ENCODE results near the gene FKBP9.

The FKBP9 gene

GRCh38 chr7:33038639-33039038, 81.4 kb downstream of the FKBP9 start:
- H3K27ac ChIP-seq (ENCODE audit: poor library complexity, severe bottlenecking) = no peak overlapping the region
- H3K36me3 ChIP-seq (ENCODE audit: low read depth) = peaks cover 13% of the 10 kb centered on the region
- no peaks in the 10 kb centered on the region for H3K27me3 ChIP-seq (ENCODE audit: insufficient read depth, poor library complexity, severe bottlenecking)
- peaks cover 2% of the 10 kb centered on the region for H3K9me3 ChIP-seq (ENCODE audit: severe bottlenecking)
- DNase-seq (ENCODE audit: low spot score) (no peak), ATAC-seq (ENCODE audit: low read depth) (no peak)
- TF ChIP-seq, protein P1, sequence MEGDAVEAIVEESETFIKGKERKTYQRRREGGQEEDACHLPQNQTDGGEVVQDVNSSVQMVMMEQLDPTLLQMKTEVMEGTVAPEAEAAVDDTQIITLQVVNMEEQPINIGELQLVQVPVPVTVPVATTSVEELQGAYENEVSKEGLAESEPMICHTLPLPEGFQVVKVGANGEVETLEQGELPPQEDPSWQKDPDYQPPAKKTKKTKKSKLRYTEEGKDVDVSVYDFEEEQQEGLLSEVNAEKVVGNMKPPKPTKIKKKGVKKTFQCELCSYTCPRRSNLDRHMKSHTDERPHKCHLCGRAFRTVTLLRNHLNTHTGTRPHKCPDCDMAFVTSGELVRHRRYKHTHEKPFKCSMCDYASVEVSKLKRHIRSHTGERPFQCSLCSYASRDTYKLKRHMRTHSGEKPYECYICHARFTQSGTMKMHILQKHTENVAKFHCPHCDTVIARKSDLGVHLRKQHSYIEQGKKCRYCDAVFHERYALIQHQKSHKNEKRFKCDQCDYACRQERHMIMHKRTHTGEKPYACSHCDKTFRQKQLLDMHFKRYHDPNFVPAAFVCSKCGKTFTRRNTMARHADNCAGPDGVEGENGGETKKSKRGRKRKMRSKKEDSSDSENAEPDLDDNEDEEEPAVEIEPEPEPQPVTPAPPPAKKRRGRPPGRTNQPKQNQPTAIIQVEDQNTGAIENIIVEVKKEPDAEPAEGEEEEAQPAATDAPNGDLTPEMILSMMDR (IDR thresholded peaks at IDR 0.05; ENCODE audit: poor library complexity, severe bottlenecking) = no peak
- H3K4me1 ChIP-seq (ENCODE audit: insufficient read depth, poor library complexity, severe bottlenecking) = peaks cover 19% of the 10 kb centered on the region
- H3K4me3 ChIP-seq (ENCODE audit: severe bottlenecking) = no peak overlapping the region

- ATAC-seq (ENCODE audit: low read depth) (no peak), DNase-seq (ENCODE audit: low spot score) (no peak)
- Histone ChIP-seq H3K4me3 (ENCODE audit: severe bottlenecking) (peak overlapping the region; percentile 28), H3K4me1 (ENCODE audit: insufficient read depth, poor library complexity, severe bottlenecking) (peaks cover 19% of the 10 kb centered on the region), H3K36me3 (ENCODE audit: low read depth) (peaks cover 12% of the 10 kb centered on the region), H3K27me3 (ENCODE audit: insufficient read depth, poor library complexity, severe bottlenecking) (no peaks in the 10 kb centered on the region), H3K27ac (ENCODE audit: poor library complexity, severe bottlenecking) (no peak overlapping the region), H3K9me3 (ENCODE audit: severe bottlenecking) (peaks cover 2% of the 10 kb centered on the region)
- TF ChIP-seq, protein P1 (IDR thresholded peaks at IDR 0.05; ENCODE audit: poor library complexity, severe bottlenecking) = no peak
Observed at GRCh38 chr7:33039257-33039902, 82.1 kb downstream of the FKBP9 start.

GRCh38 chr7:33039903-33040292, 82.7 kb downstream of the FKBP9 start:
- no peak for ATAC-seq (ENCODE audit: low read depth)
- TF ChIP-seq, protein P1 (IDR thresholded peaks at IDR 0.05; ENCODE audit: poor library complexity, severe bottlenecking) = no peak
- Histone ChIP-seq H3K36me3 (ENCODE audit: low read depth) (peaks cover 9% of the 10 kb centered on the region), H3K4me3 (ENCODE audit: severe bottlenecking) (peak overlapping the region; percentile 28), H3K27ac (ENCODE audit: poor library complexity, severe bottlenecking) (no peak overlapping the region), H3K9me3 (ENCODE audit: severe bottlenecking) (peaks cover 2% of the 10 kb centered on the region), H3K27me3 (ENCODE audit: insufficient read depth, poor library complexity, severe bottlenecking) (no peaks in the 10 kb centered on the region), H3K4me1 (ENCODE audit: insufficient read depth, poor library complexity, severe bottlenecking) (peaks cover 18% of the 10 kb centered on the region)
- DNase-seq (ENCODE audit: low spot score) = no peak

- Histone ChIP-seq H3K4me1 (ENCODE audit: insufficient read depth, poor library complexity, severe bottlenecking) (peaks cover 22% of the 10 kb centered on the region), H3K27ac (ENCODE audit: poor library complexity, severe bottlenecking) (peak overlapping the region; percentile 52), H3K9me3 (ENCODE audit: severe bottlenecking) (peaks cover 2% of the 10 kb centered on the region), H3K27me3 (ENCODE audit: insufficient read depth, poor library complexity, severe bottlenecking) (no peaks in the 10 kb centered on the region), H3K4me3 (ENCODE audit: severe bottlenecking) (peak overlapping the region; percentile 11), H3K36me3 (ENCODE audit: low read depth) (peaks cover 3% of the 10 kb centered on the region; the same call in 1 of the 2 replicates)
- TF ChIP-seq, protein P1 (IDR thresholded peaks at IDR 0.05; ENCODE audit: poor library complexity, severe bottlenecking) = no peak
- ATAC-seq (ENCODE audit: low read depth) (peak; percentile 100), DNase-seq (ENCODE audit: low spot score) (no peak)
Observed at GRCh38 chr7:33040803-33041516, 83.7 kb downstream of the FKBP9 start.
